Measurements from ENCODE around the gene KRT28.

Gene KRT28

DNA sequence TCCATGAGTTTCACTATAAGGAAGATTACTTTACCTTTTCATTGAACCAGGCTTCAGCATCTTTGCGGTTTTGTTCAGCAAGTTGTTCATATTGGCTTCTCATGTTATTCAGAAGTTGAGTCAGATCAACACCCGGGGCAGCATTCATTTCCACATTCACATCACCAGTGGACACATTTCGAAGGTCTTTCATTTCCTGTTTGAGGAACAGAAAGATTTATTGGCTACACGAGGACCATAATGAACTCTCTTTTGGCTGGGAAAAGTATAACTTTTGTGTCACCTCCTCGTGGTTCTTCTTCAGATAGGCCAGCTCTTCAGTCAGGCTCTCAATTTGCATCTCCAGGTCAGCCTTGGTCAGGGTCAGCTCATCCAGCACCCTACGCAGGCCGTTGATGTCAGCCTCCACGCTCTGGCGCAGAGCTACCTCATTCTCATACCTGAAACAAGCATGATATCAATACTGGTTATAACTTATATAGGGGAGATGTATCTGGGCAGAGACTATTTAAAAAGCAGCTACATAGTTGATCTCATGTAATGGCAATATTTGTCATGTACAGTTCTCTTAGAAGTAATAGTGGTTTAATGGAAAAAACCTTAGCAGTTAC, 20.6 kb upstream of the KRT28 start:
- Mint-ChIP-seq H3K27me3 (ENCODE audit: low read depth, poor library complexity) (peaks cover 18% of the 10 kb centered on the region), H3K4me1 (peaks cover 31% of the 10 kb centered on the region), H3K9me3 (no peaks in the 10 kb centered on the region), H3K27ac (no peak overlapping the region), H3K4me3 (peak overlapping the region; percentile 92), H3K36me3 (ENCODE audit: low read depth) (peaks cover 36% of the 10 kb centered on the region)
- no peak for TF ChIP-seq CTCF (IDR thresholded peaks at IDR 0.05)
- DNase-seq: no peak

DNA sequence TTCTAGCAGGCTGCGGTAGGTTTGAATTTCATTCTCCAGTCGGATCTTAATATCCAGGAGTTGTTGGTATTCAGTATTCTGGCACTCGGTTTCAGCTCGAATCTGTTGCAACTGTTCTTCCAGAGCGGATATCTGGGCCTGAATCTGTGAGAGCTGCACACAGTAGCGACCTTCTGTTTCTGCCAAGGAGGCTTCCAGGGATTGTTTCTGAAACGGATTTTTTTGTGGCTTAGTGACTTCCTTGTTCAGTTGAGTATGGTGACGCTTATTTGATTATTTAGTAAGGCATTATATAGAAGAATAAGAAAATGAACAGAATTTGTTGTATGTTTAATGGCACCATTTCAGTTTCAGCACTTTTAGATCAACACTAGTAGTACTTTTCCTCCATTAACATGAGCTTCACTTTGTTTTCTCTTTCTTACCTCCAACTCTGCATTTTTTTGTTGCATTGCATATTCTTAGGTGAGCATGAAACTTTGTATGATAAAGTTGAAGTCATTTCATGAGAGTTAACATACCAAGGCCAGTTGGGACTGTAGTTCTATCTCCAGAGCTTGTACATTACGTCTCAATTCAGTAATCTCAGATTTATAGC, 19.9 kb upstream of the KRT28 start:
- Mint-ChIP-seq H3K36me3 (ENCODE audit: low read depth) (peaks cover 36% of the 10 kb centered on the region), H3K4me1 (peaks cover 31% of the 10 kb centered on the region), H3K9me3 (no peaks in the 10 kb centered on the region), H3K27ac (peak overlapping the region; percentile 86), H3K4me3 (peak overlapping the region; percentile 92), H3K27me3 (ENCODE audit: low read depth, poor library complexity) (peaks cover 20% of the 10 kb centered on the region)
- no peak for DNase-seq
- TF ChIP-seq CTCF (IDR thresholded peaks at IDR 0.05): no peak

DNA sequence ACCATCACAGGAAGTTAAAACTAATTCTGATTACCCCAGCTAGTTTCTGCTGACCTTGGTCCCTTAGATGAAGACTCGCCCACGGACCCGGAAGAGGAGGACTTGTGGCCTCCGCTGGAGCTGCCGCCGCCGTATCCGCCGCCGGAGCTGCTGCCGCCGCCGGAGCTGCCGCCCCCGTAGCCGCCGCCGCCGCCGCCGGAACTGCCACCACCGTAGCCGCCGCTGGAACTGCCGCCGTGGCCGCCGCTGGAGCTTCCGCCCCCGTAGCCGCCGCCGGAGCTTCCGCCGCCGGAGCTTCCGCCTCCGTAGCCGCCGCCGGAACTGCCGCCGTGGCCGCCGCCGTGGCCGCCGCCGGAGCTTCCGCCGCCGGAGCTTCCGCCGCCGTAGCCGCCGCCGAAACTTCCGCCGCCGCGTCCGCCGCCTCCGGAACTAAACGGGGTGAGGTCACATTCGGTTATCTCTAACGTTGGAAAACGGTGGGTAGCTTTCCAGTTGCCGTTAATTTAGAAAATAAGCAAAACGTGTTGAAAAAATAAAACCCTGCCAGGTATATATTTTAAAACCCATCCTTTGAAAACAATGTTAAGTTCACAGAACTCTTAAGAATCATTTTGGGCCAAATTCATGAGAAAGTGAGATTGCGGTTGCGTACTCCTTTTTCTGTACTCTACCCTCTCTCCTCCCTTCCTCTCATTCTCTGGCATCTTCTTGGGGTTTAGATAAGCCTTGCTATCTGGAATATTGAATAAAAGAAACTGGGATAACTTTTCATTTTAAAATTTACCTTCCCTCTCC, 19.2 kb upstream of the KRT28 start:
- Mint-ChIP-seq H3K4me1 (peaks cover 31% of the 10 kb centered on the region), H3K4me3 (peak overlapping the region; percentile 92), H3K9me3 (no peaks in the 10 kb centered on the region), H3K27ac (peak overlapping the region; percentile 86), H3K36me3 (ENCODE audit: low read depth) (peaks cover 36% of the 10 kb centered on the region), H3K27me3 (ENCODE audit: low read depth, poor library complexity) (peaks cover 26% of the 10 kb centered on the region)
- DNase-seq: peak; percentile 86
- TF ChIP-seq CTCF (IDR thresholded peaks at IDR 0.05): no peak

GRCh38 chr17:40818343-40818732, 18.6 kb upstream of the KRT28 start:
- no peak for DNase-seq
- Mint-ChIP-seq H3K36me3 (ENCODE audit: low read depth) (peaks cover 36% of the 10 kb centered on the region), H3K9me3 (no peaks in the 10 kb centered on the region), H3K27ac (peak overlapping the region; percentile 26), H3K27me3 (ENCODE audit: low read depth, poor library complexity) (peaks cover 31% of the 10 kb centered on the region), H3K4me3 (peak overlapping the region; percentile 92), H3K4me1 (peaks cover 31% of the 10 kb centered on the region)
- no peak for TF ChIP-seq CTCF (IDR thresholded peaks at IDR 0.05)

GRCh38 chr17:40817103-40817682, 17.4 kb upstream of the KRT28 start:
- peaks cover 37% of the 10 kb centered on the region for H3K27me3 Mint-ChIP-seq (ENCODE audit: low read depth, poor library complexity)
- no peaks in the 10 kb centered on the region for H3K9me3 Mint-ChIP-seq
- no peak for TF ChIP-seq CTCF (IDR thresholded peaks at IDR 0.05)
- H3K4me3 Mint-ChIP-seq: peak overlapping the region; percentile 92
- H3K36me3 Mint-ChIP-seq (ENCODE audit: low read depth): peaks cover 32% of the 10 kb centered on the region
- no peak overlapping the region for H3K27ac Mint-ChIP-seq
- no peak for DNase-seq
- peaks cover 31% of the 10 kb centered on the region for H3K4me1 Mint-ChIP-seq
